HG02642 (cell line): ENCODE results near the gene GSG1L.

ENCODE experiments used
- ATAC-seq: cut with Tn5 transposase; IDR thresholded peaks from one replicate; pipeline ENCODE4 v1.9.1; 2021; ENCODE audit warnings: mild to moderate bottlenecking; ENCODE audit not compliant: unreplicated experiment, poor library complexity

GSG1L gene

GRCh38 chr16:28033870-28034269, 29.6 kb downstream of the GSG1L start:
- no peak for ATAC-seq

GRCh38 chr16:28029387-28030002, 34.0 kb downstream of the GSG1L start:
- ATAC-seq = no peak

GRCh38 chr16:28027055-28027454, 36.5 kb downstream of the GSG1L start:
- ATAC-seq = no peak

GRCh38 chr16:28025631-28026030, 37.9 kb downstream of the GSG1L start:
- ATAC-seq = no peak

GRCh38 chr16:28019218-28019617, 44.3 kb downstream of the GSG1L start:
- no peak for ATAC-seq

- no peak for ATAC-seq
These were observed 48.7 kb downstream of the GSG1L start for GRCh38 chr16:28014851-28015250.

- ATAC-seq = no peak
These were observed 49.6 kb downstream of the GSG1L start for GRCh38 chr16:28013878-28014277.

GRCh38 chr16:28013392-28013791, 50.1 kb downstream of the GSG1L start:
- ATAC-seq = no peak

GRCh38 chr16:28011971-28012445, 51.5 kb downstream of the GSG1L start:
- ATAC-seq = no peak

GRCh38 chr16:28011223-28011622, 52.3 kb downstream of the GSG1L start:
- no peak for ATAC-seq

- no peak for ATAC-seq
These were observed 52.8 kb downstream of the GSG1L start for GRCh38 chr16:28010671-28011070.

- ATAC-seq = no peak
These were observed 53.7 kb downstream of the GSG1L start for GRCh38 chr16:28009586-28010373.

- no peak for ATAC-seq
These were observed 59.6 kb downstream of the GSG1L start for GRCh38 chr16:28003923-28004322.

GRCh38 chr16:28003021-28003865, 60.3 kb downstream of the GSG1L start:
- ATAC-seq = no peak

GRCh38 chr16:28001642-28002041, 61.9 kb downstream of the GSG1L start:
- no peak for ATAC-seq

GRCh38 chr16:28001184-28001583, 62.3 kb downstream of the GSG1L start:
- ATAC-seq = no peak

- ATAC-seq = no peak
These were observed 63.0 kb downstream of the GSG1L start for GRCh38 chr16:28000314-28001169.

- ATAC-seq = no peak
These were observed 63.8 kb downstream of the GSG1L start for GRCh38 chr16:27999687-28000086.

GRCh38 chr16:27995378-27995777, 68.1 kb downstream of the GSG1L start:
- ATAC-seq = no peak

- no peak for ATAC-seq
These were observed 68.8 kb downstream of the GSG1L start for GRCh38 chr16:27994686-27995085.
